Measurements from ENCODE around the gene ITGBL1.

Gene ITGBL1

DNA sequence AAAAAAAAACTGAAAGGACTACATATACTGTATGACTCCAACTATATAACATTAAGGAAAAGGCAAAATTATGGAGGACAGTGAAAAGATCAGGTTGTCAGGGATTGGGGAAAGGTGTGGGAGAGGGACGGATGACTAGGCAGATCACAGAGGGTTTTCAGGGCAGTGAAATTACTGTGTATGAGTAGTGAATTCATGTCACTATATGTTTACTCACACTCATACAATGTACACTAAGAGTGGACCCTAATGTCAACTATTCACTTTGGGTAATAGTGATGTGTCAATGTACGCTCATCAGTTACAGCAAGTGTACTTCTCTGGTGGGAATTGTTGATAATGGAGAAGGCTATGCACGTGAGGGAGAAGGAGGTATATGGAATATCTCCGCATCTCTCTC, 144.3 kb downstream of the ITGBL1 start:
- DNase-seq, result no peak
- intact Hi-C loops (cut with DNase I), result no loop called here

DNA sequence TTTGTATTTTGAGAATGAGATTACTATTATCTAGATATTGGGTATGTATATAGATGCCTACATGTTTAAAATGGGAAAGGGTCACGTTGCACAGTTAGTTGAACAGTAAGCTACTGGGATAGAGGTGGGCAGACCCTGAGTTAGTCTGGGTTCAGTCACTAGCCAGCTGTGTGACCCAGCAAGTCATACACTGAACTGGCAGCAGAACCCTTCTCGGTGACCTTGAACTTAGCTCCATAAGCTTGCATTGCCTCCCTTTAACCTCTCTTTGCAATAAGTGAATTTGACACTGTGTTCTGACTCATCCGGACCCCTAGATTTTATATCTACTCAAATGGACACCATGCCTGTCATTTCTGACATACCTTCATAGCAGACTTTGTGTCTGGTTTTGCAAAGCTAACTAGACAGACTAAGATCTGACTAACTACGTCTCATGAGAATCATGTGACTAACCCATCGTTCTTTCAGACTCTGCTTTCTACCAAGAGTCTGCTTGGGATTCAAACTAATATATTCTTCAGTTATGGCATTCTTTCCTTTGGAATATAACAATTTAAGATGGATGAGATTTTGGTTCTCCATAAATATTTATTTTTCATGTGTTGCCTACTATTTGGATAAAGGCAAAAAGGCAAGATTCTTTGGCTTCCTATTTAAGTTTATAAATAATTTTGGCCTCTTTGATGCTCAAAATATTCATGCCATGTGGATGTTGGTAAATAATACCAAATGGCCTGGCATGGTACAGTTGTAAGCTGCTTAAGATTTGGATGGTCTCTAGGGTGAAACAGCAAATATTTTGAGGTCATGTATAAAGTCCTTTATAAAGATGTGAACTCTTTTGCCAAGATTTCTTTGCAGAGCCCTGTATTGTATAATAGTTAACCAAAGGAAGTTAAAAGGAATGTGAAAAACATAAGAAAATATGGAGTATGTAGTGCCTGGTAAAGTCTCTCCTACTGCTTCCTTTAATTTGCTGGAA, 159.3 kb downstream of the ITGBL1 start:
- intact Hi-C loops (cut with DNase I), result no loop called here
- DNase-seq, result no peak

DNA sequence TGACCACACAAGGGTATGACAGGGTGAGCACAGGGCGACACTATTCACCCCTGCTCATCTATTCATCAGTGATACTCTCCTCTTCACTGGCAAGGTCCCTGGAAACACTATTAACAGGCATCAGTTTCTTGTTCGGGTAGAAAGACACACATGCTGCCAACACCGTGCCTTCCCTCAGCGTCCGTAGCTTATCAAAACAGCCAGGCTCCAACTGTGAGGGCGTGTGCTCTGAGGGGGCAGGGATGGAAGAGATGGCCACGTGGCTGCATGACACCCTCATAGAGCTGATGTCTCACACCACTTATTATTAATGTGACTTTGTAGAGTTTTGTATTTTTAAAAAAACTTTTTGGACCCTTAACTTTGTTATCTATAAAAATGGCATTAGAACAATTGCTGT, 160.3 kb downstream of the ITGBL1 start:
- intact Hi-C loops (cut with DNase I), result no loop called here
- DNase-seq, result no peak

DNA sequence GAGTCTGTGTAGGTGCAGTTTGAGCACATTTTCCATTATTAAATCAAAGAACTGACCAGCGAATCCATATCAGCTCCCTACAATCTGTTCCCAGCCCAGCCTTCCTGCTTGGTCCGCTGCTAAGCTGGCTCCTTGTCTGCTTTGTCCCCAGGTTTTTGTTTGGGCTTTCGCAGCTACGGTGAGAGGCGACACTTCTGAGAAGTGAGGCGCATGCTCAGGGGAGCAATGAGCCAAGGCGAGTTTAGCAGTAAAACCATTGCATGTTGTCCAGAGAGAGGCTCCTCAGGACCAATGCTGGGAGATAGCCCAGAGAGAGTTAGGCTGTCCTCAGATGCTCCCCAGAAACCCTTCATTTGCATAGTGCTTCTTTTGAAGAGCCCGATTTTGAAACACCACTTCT, 162.0 kb downstream of the ITGBL1 start:
- DNase-seq, result no peak
- intact Hi-C loops (cut with DNase I), result no loop called here

DNA sequence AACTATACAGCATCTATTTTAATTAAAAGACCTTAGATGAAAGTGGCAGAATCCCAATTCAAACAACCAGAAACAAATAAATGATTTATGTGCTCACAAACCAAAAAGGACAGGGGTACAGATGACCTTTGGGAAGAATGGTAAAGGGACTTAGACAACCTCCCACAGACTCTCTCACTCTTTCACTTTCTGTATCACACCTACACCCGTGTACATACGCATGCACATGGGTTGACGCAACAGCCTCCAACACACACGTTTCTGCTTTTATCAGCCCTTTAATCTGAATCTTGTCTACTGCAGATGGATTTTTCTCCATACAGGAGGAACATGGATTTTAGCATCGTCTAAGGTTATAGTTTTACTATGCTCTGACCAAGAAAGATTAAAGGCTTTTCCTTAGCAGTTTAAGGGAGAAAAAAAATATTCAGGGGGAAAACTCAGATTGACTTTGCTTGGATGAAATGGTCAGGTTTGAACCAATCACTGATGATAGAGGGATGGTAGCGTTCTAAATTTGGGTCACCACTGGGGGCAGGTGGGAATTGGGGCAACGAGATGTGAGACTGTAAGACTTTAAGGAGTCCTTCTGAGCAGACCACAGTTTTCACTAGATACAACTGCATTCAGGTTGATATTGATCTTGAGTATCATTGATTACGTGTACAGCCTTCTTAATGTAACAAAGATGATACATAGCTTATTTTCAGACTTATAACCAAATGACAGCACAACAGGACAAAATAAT, 166.1 kb downstream of the ITGBL1 start:
- intact Hi-C loops (cut with DNase I), result no loop called here
- no peak for DNase-seq

DNA sequence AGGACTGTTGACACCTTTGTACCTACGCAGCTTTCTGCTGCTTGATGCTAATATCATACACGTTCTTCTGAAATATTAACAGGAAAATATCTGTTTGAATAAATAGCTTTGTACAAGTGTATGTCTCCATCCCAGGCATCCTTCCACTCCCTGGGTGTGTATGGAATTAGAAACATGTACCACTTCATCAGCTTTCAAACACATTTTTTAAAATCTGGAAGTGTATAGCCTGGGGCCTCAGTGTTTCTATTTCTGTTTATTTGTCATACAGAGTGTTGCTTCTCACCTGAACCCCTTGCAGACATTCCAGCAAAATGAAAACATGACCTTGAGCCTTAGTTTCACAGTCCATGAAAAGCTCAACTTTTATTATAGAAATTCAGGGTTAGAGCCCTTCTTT, 168.6 kb downstream of the ITGBL1 start:
- DNase-seq, result no peak
- intact Hi-C loops (cut with DNase I), result no loop called here

DNA sequence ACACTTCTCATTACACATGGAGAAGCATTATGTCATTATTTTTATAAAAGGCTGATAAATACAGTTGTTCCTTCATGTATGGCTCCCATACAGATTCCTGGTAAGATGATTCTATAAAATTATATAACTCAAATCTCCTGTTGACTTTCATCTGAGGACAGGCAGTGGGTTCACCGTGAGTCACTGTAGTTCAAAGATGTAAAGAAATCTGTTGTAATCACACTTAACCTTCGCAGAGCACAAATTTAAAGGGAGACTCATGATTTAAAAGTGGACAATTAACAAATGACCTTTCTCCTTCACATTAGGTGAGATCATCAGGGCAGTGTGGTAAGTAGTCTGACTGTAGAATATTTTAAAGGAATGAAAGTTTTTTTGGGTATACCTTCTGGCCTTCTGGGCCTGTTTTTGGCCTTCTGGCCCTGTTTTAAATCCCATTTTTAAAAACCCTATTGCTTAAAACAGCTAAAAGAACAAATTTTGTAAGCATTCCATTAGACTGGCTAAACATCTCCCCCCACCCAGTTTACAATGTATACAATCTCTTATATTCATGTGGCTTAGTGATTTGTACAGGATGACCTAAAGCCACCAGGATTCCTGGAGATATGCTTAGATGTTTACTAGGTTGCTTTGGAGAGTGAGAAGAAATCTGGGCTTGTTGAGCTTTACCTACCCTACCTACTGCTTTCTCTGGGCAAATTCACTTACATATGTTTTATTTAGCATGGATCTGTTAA, 171.2 kb downstream of the ITGBL1 start:
- DNase-seq, result no peak
- intact Hi-C loops (cut with DNase I), result no loop called here

DNA sequence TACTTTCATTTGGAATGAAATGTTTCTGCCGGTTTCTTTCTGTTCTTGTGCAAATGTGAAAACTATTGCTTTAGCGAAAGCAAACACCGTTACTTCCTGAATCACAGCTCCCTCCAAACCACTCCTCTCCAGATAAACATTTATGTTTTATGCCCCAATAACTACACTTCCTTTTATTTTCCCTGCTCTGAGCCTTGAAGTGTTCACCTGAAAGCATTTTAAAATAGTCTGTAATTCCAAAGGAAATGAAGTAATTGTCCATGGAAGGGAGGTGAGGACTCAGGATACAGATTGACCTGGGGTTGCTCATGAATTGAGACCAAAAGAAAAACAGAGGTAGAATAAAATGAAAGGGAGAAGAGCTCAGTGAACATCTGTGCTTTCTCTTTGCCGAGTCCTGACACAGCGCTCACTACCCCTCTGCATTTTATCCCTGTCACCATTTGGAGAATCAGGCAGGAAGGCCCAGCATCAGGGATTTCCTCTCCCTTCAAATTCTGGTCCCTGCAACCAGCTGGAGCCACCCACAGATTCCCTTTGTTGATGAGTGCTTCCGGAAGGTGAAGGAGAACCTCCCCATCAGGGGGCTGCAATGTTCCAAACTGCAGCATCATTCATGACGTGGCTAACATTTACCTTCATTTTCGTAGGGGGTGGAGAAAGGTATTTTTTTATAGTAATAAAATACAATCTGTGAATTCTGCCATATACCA, 171.9 kb downstream of the ITGBL1 start:
- peak in 14 of 42 donors; percentile 2 to 41 (median 18) for DNase-seq
- intact Hi-C loops (cut with DNase I), result no loop called here

DNA sequence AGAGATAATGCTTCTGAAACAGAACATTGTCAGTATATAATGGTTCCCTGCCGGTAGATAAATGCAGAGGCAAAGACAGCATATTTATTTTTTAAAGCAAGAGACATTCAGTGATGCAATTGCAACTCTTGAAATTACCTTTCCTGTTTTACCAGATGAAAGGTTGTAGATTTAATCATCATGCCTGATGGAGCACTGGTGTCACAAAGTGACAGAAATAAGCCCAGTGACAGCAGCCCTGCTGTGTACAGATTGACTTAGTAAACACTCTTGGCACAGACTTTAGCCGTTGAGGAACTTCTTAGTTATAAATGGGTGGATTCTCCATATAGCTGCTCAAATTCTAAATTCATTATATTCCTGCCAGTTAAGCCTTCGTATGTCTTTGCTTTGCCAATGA, 172.5 kb downstream of the ITGBL1 start:
- no peak for DNase-seq
- intact Hi-C loops (cut with DNase I), result no loop called here

DNA sequence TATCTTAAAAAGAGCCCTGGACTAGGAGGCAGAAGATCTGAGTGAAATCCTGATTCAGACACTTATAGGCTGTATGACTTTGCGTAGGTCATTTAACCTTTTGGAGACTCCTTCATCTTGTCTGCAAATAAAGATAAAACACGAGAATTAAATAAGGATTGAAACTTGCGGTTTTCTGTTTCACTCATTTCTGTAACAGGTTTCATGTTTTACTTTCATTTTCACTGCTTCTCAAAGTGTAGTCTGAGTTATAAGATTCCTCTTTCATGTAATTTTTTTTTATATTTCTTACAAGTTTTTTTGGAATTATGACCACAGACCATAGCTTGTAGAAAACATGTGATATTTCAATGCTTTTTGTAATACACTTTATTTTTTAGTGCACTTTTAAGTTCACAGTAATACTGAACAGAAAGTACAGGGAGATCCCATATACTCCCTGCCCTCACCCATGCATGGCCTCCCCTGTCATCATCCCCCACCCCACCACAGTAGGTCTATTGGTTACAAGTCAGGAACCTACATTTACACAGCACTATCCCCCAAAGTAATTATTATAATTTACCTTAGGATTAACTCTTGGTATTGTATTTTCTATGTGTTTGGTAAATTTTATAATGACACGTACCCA, 174.6 kb downstream of the ITGBL1 start:
- no peak for DNase-seq
- intact Hi-C loops (cut with DNase I), result no loop called here

DNA sequence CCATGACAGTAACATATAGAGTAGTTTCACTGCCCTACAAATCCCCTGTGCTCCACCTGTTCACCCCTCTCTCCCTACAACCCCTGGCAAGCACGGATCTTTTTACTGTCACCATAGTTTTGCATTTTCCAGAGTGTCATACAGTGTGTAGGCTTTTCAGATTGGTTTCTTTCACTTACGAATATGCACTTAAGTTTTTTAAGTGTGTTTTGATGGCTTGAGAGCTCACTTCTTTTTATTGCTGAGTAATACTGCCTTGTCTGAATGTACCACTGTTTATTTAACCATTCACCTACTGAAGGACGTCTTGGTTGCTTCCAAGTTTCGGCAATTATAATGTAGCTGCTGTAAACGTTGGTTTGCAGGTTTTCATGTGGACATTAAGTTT, 175.1 kb downstream of the ITGBL1 start:
- no peak for DNase-seq
- intact Hi-C loops (cut with DNase I), result no loop called here

DNA sequence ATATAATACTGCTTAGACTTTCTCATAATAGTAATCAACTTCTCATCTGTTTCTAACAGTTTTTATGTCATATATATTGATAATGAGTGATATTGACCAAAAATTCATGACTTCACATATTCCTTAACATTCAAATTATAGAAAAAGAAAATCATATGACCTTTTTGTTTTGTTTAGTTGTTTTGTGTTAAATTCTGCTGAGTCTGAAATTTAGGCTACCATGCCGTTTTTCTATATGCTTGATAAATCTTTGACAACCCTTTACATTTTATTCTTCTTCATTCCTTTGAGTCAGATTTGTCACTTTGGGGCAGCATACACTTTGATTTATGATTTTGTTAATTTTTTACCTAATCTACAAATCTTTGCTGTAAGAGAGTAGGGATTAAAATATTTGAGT, 176.4 kb downstream of the ITGBL1 start:
- DNase-seq, result no peak
- intact Hi-C loops (cut with DNase I), result no loop called here

DNA sequence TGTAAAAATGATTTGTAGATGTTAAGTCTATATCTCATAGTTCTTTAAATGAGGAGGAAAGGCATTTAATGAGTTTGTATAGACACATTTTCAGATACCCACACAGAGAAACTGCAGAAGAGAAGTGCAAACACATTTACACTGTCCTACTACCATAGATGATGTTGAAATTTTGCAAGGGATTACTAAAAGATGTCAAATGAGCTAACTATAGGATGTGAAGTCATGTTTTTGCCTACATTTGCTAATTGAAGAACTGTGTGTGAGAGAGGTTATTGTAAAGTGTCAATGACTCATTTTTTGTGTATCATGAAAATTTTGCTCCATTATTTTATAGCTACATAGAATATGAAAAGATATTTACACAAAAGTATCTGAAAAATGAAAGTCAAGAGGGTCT, 178.9 kb downstream of the ITGBL1 start:
- intact Hi-C loops (cut with DNase I), result no loop called here
- DNase-seq, result no peak

DNA sequence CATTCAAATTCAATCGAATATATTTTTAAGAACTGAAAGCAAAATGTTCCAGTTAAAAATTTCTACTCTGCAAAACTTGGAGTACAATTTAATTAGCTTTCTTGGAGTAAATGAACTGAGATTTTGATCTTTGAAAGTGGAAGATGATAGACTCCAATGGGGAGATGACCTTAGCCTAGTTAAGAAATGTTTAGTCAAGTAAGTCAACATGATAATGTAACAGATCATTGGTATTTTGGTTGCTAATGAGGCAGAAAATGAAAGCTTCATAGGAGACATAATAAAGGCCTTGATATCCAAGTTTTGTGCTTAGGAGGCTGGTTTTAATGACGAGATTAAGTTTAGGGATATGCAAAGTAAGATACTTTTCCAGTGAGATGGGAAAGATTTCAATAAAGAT, 181.7 kb downstream of the ITGBL1 start:
- intact Hi-C loops (cut with DNase I), result no loop called here
- no peak for DNase-seq

DNA sequence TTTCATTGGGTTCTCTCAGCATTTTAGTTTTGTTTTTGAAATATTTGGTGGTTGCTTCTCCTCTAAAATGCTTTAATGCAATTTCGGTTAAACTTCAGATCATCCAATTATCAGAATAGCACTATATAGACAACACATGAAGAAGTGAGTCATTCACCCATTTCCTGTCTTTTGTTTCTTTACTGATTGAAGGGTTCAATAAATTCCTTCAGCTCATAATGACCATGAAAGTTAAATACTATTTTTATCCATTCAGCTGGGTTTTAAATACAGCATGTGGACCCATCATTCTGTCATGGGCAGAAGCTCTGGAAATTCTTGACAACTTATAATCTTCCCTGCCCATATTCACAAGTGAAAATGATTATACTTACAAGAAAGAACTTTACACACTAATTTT, 187.2 kb downstream of the ITGBL1 start:
- no peak for DNase-seq
- intact Hi-C loops (cut with DNase I), result no loop called here

DNA sequence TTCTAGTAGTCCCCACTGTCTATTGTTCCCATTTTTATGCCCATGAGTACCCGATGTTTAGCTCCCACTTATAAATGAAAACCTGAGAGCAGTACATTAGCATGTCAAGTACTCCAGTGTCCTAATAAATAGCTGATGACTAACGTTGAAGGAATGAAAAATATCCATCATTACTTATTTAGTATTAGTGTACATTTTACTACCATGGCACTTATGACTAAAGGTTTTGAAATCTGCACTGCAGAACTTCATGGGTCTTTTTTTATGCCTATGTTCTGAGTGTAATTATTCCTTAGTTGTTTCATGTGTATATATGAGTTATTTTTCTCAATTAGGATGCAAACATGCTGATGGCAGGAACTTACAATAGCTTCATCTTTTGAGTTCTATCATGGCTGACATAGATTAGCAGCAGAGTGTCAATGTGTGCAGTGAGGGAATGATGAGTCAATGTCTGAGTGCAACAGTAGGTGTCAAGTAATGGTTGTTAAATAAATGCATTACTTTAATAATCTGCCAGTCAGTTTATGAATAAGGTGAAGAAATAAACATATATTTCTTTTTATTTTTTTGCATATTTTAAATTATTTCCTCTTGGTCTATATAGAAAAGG, 188.4 kb downstream of the ITGBL1 start:
- DNase-seq, result no peak
- intact Hi-C loops (cut with DNase I), result no loop called here

DNA sequence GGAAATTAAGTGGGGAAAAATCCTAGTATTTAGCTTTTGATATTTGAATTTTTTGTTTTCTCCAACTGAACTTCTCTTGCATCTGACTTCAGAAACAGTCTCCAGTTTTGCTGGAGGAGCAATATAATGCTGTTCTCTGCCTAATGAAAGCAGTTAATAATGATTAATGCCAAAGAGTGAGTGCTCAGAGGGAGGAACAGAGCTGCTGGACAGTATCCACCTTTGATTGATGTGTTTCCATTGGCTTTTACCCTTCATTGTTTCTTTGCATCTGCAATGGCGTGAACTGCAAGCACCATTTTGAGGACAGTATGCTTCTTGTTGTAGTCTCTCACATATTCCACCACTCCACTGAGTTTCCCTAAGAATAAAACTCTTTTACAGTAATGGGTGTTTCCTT, 193.4 kb downstream of the ITGBL1 start:
- intact Hi-C loops (cut with DNase I), result no loop called here
- no peak for DNase-seq

DNA sequence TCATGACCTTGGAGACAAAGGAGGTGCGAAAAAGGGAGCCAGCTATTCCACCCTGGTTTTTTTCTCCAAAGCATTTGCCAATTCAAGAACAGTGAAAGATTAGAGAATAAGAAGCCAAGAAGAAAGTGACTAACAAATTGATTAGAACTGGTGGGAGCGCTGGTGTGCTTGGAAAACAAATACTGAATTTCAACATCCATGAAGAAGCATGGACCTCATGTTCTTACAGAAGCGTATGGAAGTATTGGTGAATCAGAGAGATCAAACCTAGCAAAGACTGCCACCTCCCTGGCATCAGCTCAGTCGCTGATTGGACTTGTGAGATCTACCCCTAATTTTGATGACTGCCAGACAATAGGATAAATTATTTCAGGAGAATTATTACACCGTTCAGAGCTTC, 195.3 kb downstream of the ITGBL1 start:
- no peak for DNase-seq
- intact Hi-C loops (cut with DNase I), result no loop called here

Measured in head of caudate nucleus (tissue), 42 donors.